ENCODE results near the gene GPATCH1.

- TF ChIP-seq ARNT (IDR thresholded peaks at IDR 0.05) (no peak), LEF1 (IDR thresholded peaks at IDR 0.05; ENCODE audit: borderline replicate concordance) (no peak), NFRKB (IDR thresholded peaks at IDR 0.05) (no peak), FOXA1 (IDR thresholded peaks at IDR 0.05) (no peak), SUZ12 (IDR thresholded peaks at IDR 0.05) (no peak), FOXK2 (IDR thresholded peaks at IDR 0.05) (no peak), SP1 (IDR thresholded peaks at IDR 0.05) (no peak), BHLHE40 (IDR thresholded peaks at IDR 0.05; ENCODE audit: borderline replicate concordance) (no peak), ELF4 (IDR thresholded peaks at IDR 0.05) (no peak), HDGF (IDR thresholded peaks at IDR 0.05; ENCODE audit: borderline replicate concordance) (no peak), FOXM1 (IDR thresholded peaks at IDR 0.05; ENCODE audit: borderline replicate concordance) (no peak), ZNF384 (IDR thresholded peaks at IDR 0.05) (no peak)
Observed at GRCh38 chr19:33050110-33050509, 30.9 kb upstream of the GPATCH1 start.
